Activated T-cell treated with anti-CD3 and anti-CD28 coated beads, Interleukin-2, amount 50 U/mL, for 24 hours (primary cell): Measurements from ENCODE around the gene TEX2.
A peak's percentile ranks its signal among the peaks of the same experiment; 100 is the strongest.
"Not testable (repeated sequence)": the region's sequence is repeated elsewhere in the genome, so short reads cannot be mapped to it uniquely, and the experiment has no call there.

ENCODE experiments used
- DNase-seq: peaks from one replicate; pipeline ENCODE4 v3.0.0-alpha.2; 2020
- H3K27ac Mint-ChIP-seq: 2 replicates; pipeline ENCODE4 v1.8.0; 2020; ENCODE audit warnings: mild to moderate bottlenecking, mixed read lengths
- H3K27me3 Mint-ChIP-seq: 2 replicates; pipeline ENCODE4 v1.8.0; 2020; ENCODE audit warnings: mixed read lengths
- H3K36me3 Mint-ChIP-seq: 2 replicates; pipeline ENCODE4 v1.8.0; 2020; ENCODE audit warnings: low read depth, mixed read lengths
- H3K4me1 Mint-ChIP-seq: 2 replicates; pipeline ENCODE4 v1.8.0; 2020; ENCODE audit warnings: low read depth, mixed read lengths
- H3K4me3 Mint-ChIP-seq: 2 replicates; pipeline ENCODE4 v1.8.0; 2020; ENCODE audit warnings: mild to moderate bottlenecking, moderate library complexity, mixed read lengths
- H3K9me3 Mint-ChIP-seq: 2 replicates; pipeline ENCODE4 v1.8.0; 2020; ENCODE audit warnings: mixed read lengths

The TEX2 gene

DNA sequence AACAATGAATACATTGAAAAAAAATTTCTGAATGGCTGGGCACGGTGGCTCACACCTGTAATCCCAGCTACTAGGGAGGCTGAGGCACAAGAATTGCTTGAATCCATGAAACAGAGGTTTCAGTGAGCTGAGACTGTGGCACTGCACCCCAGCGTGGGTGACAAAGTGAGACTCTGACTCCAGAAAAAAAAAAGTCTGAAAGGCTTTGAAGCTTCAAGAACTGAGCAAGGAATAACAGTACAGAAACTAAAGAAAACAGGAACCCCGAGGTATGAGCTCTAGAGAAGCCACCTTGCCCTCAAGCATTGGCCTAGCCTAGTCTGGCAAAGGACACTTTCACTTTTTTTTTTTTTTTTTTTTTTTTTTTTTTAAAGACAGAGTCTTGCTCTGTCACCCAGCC is 45.0 kb downstream of the TEX2 start:
- no peak for DNase-seq
- peak overlapping the region; percentile 65 for H3K27ac Mint-ChIP-seq
- H3K9me3 Mint-ChIP-seq: no peaks in the 10 kb centered on the region
- peaks cover 25% of the 10 kb centered on the region for H3K4me1 Mint-ChIP-seq
- no peaks in the 10 kb centered on the region for H3K27me3 Mint-ChIP-seq
- H3K4me3 Mint-ChIP-seq: no peak overlapping the region
- peaks cover 13% of the 10 kb centered on the region for H3K36me3 Mint-ChIP-seq

DNA sequence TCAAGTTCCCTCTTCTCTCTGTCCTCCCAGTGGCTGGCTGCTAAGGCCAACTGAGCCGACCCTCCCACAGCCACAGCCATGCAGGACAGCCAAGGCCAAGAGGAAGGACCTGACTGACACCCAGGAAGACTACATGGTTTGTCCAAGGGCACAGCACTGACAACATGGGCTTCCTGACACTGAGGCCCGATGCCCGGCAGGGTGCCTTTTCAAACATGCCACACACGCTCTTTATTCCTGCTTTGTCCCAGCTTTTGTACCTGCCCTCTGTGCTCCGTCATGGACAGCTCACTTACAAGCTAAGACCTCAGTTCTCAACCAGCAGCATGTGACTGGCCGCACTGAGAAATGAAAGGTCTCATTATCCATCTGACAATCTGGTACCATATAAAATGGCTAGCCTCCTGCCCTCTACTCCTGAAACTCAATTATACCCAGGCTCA is 45.8 kb downstream of the TEX2 start:
- Mint-ChIP-seq H3K27ac (peak overlapping the region; percentile 53), H3K4me3 (no peak overlapping the region), H3K27me3 (no peaks in the 10 kb centered on the region), H3K36me3 (peaks cover 21% of the 10 kb centered on the region), H3K9me3 (no peaks in the 10 kb centered on the region), H3K4me1 (peaks cover 25% of the 10 kb centered on the region)
- no peak for DNase-seq

- no peak for DNase-seq
- Mint-ChIP-seq H3K27me3 (no peaks in the 10 kb centered on the region), H3K4me1 (peaks cover 25% of the 10 kb centered on the region), H3K4me3 (no peak overlapping the region), H3K27ac (peak overlapping the region; percentile 53), H3K9me3 (no peaks in the 10 kb centered on the region), H3K36me3 (peaks cover 26% of the 10 kb centered on the region)
Observed at GRCh38 chr17:64216338-64217248, 46.5 kb downstream of the TEX2 start.

- no peak overlapping the region for H3K4me3 Mint-ChIP-seq
- H3K27ac Mint-ChIP-seq: no peak overlapping the region
- no peak for DNase-seq
- H3K4me1 Mint-ChIP-seq: peaks cover 25% of the 10 kb centered on the region
- H3K27me3 Mint-ChIP-seq: no peaks in the 10 kb centered on the region
- no peaks in the 10 kb centered on the region for H3K9me3 Mint-ChIP-seq
- peaks cover 30% of the 10 kb centered on the region for H3K36me3 Mint-ChIP-seq
Observed at GRCh38 chr17:64216000-64216337, 47.1 kb downstream of the TEX2 start.

DNA sequence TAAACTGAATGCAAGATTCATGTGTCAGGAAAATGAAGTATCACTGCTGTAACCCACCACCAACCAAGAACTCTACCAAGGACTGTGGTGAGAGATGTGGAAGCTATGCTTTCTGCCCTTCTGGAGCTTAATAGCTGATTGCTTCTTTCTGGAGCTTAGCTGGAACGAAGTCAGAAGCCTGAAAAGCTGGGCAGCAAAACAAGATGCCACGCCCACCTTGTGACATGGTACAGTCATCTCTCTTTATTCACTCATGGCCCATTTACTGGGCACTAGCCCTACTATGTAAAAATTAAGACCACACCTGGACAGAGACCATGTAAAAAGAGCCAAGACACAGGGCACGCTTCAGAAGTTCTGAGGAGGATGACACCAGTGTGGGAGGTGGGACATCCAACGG is 48.1 kb downstream of the TEX2 start:
- H3K27me3 Mint-ChIP-seq: no peaks in the 10 kb centered on the region
- no peak overlapping the region for H3K4me3 Mint-ChIP-seq
- peaks cover 30% of the 10 kb centered on the region for H3K36me3 Mint-ChIP-seq
- peaks cover 27% of the 10 kb centered on the region for H3K4me1 Mint-ChIP-seq
- no peak overlapping the region for H3K27ac Mint-ChIP-seq
- H3K9me3 Mint-ChIP-seq: no peaks in the 10 kb centered on the region
- DNase-seq: no peak

GRCh38 chr17:64213995-64214811 is 48.9 kb downstream of the TEX2 start:
- Mint-ChIP-seq H3K4me3 (no peak overlapping the region), H3K27ac (no peak overlapping the region), H3K4me1 (peaks cover 29% of the 10 kb centered on the region), H3K9me3 (no peaks in the 10 kb centered on the region), H3K27me3 (no peaks in the 10 kb centered on the region), H3K36me3 (peaks cover 33% of the 10 kb centered on the region)
- DNase-seq: no peak

- no peak for DNase-seq
- no peak overlapping the region for H3K4me3 Mint-ChIP-seq
- H3K36me3 Mint-ChIP-seq: peaks cover 38% of the 10 kb centered on the region
- no peaks in the 10 kb centered on the region for H3K9me3 Mint-ChIP-seq
- peaks cover 15% of the 10 kb centered on the region for H3K4me1 Mint-ChIP-seq
- H3K27ac Mint-ChIP-seq: no peak overlapping the region
- no peaks in the 10 kb centered on the region for H3K27me3 Mint-ChIP-seq
Observed at GRCh38 chr17:64212122-64212521, 50.9 kb downstream of the TEX2 start.

- no peak overlapping the region for H3K4me3 Mint-ChIP-seq
- DNase-seq: no peak
- H3K9me3 Mint-ChIP-seq: no peaks in the 10 kb centered on the region
- peaks cover 38% of the 10 kb centered on the region for H3K36me3 Mint-ChIP-seq
- no peaks in the 10 kb centered on the region for H3K27me3 Mint-ChIP-seq
- no peak overlapping the region for H3K27ac Mint-ChIP-seq
- peaks cover 16% of the 10 kb centered on the region for H3K4me1 Mint-ChIP-seq
Observed at GRCh38 chr17:64209983-64210382, 53.1 kb downstream of the TEX2 start.

- no peak for DNase-seq
- Mint-ChIP-seq H3K4me3 (no peak overlapping the region), H3K9me3 (no peaks in the 10 kb centered on the region), H3K27me3 (no peaks in the 10 kb centered on the region), H3K27ac (no peak overlapping the region), H3K4me1 (peaks cover 20% of the 10 kb centered on the region), H3K36me3 (peaks cover 36% of the 10 kb centered on the region)
Observed at GRCh38 chr17:64209356-64209941, 53.6 kb downstream of the TEX2 start.

DNA sequence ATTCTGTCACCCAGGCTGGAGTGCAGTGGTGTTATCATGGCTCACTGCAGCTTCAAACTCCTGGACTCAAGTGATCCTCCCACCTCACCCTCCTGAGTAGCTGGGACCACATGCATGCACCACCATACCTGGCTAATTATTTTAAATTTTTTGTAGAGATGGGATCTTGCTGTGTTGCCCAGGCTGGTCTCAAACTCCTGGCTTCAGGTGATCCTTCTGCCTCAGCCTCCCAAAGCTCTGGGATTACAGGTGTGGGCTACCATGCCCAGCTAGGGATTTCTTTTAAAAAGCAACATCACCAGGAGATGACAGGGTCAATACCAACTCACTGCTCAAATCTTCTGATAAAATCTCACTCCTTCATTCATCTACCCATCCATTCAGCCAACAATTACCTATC is 54.4 kb downstream of the TEX2 start:
- H3K9me3 Mint-ChIP-seq, H3K27ac Mint-ChIP-seq, H3K27me3 Mint-ChIP-seq, DNase-seq, H3K4me3 Mint-ChIP-seq: not testable (repeated sequence)
- peaks cover 31% of the 10 kb centered on the region for H3K36me3 Mint-ChIP-seq
- H3K4me1 Mint-ChIP-seq: peaks cover 22% of the 10 kb centered on the region

- H3K4me3 Mint-ChIP-seq: no peak overlapping the region
- DNase-seq: no peak
Observed at GRCh38 chr17:64205804-64206203, 57.3 kb downstream of the TEX2 start.

DNA sequence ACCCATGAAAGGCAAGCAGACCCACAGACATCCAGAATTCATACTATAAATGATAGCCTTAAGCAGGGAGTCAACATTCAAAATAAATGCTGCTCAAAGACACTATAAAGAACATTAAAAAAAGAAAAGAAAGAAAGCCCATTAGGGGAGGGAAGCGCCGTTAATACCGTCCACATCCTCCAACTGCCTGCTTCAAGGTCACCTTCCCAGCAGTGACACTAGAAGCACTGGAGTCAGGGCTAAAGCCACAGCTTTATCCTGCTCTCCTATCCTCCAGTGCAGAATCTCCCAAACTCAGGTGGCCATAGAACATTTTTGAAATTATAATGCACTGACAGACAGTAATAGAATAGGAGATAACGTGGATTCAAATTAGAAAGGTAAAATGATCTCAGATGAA is 59.4 kb downstream of the TEX2 start:
- Mint-ChIP-seq H3K27me3 (no peaks in the 10 kb centered on the region), H3K4me3 (no peak overlapping the region), H3K4me1 (peaks cover 50% of the 10 kb centered on the region), H3K9me3 (no peaks in the 10 kb centered on the region), H3K27ac (no peak overlapping the region), H3K36me3 (peaks cover 4% of the 10 kb centered on the region)
- DNase-seq: no peak

More at GRCh38 chr17:64205804-64206203, 57.3 kb downstream of the TEX2 start:
- H3K4me1 Mint-ChIP-seq: peaks cover 49% of the 10 kb centered on the region
- H3K36me3 Mint-ChIP-seq: peaks cover 8% of the 10 kb centered on the region
- no peaks in the 10 kb centered on the region for H3K27me3 Mint-ChIP-seq
- H3K9me3 Mint-ChIP-seq: no peaks in the 10 kb centered on the region
- H3K27ac Mint-ChIP-seq: no peak overlapping the region

DNA sequence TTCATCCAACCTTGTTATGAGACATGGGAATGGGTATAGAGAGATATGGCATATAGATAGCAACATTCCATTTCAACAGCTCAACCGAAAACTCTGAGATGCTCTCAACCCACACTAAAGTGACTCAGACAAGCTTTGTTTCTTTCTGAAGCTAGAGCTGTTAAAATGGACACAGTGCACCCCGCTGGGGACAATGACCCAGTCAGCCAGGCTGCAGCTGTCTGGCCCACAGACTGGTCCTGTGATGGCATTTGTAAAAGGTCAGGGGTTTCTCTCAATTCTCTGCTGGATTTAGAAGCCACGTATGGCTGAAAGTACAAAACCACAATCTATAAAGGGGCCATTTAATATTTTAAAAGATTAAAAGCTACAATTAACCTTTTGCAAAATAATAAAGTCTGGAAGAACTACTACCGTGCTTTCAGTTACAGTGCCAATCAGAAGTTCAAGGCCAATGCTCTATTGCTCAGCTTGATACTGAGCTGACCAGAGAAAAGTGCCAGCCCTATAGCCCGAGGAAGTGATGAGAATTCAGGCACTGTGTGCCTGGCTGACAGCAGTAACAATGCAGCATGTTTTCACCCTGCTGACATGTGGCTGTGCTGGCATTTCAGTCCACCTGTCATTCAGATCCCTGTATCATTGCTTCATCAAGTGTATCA is 60.2 kb downstream of the TEX2 start:
- Mint-ChIP-seq H3K36me3 (peaks cover 8% of the 10 kb centered on the region), H3K27ac (no peak overlapping the region)
- DNase-seq: no peak

More for the DNA sequence above, 60.2 kb downstream of the TEX2 start:
- Mint-ChIP-seq H3K27me3 (no peaks in the 10 kb centered on the region), H3K4me1 (peaks cover 50% of the 10 kb centered on the region), H3K4me3 (no peak overlapping the region), H3K9me3 (peaks cover 2% of the 10 kb centered on the region)
